Measurements from ENCODE around the gene CNNM2.

- no peak for TF ChIP-seq CTCF (IDR thresholded peaks at IDR 0.05)
- TF ChIP-seq POLR2A (IDR thresholded peaks at IDR 0.05), result no peak
- TF ChIP-seq POLR2AphosphoS5 (IDR thresholded peaks at IDR 0.05), result no peak
- no peak for TF ChIP-seq EP300 (IDR thresholded peaks at IDR 0.05)
Observed at GRCh38 chr10:102963756-102964025, 45.6 kb downstream of the CNNM2 start.
